ENCODE measurements around the gene TULP1. TPM values are rescaled to one million over a fixed set of nuclear protein-coding genes. Genes with fewer than 3 reads are reported as not detected.

The TULP1 gene
- total RNA-seq, 1 experiment from 2014 or later, result not detected

- CTCF ChIA-PET, result interaction anchor here (0.5 kb wide), 1 partner anchor 26 kb away, joined by 10 read pairs; no protein-coding TSS in a partner anchor
- BruUV-seq (replicated peaks), result no TSS peak
- TF ChIP-seq CTCF (conservative IDR thresholded peaks at IDR 0.05; ENCODE audit: low read depth, low read length), result no peak
- TF ChIP-seq EZH2 (IDR thresholded peaks at IDR 0.05; ENCODE audit: borderline replicate concordance, low read depth, low read length, poor library complexity, severe bottlenecking), result no peak
These were observed 21.7 kb downstream of the TULP1 start for GRCh38 chr6:35490821-35491557.

GRCh38 chr6:35489995-35490791 is 22.5 kb downstream of the TULP1 start:
- no peaks in the 10 kb centered on the region for H3K36me3 ChIP-seq (ENCODE audit: insufficient read depth, low read length, poor library complexity, severe bottlenecking)
- POLR2A ChIA-PET (ENCODE audit: low non-redundant PET), result interaction anchor here (0.6 kb wide), 1 partner anchor 16 kb away, joined by 6 read pairs; no protein-coding TSS in a partner anchor
- TF ChIP-seq EZH2 (IDR thresholded peaks at IDR 0.05; ENCODE audit: borderline replicate concordance, low read depth, low read length, poor library complexity, severe bottlenecking) (no peak), CTCF (conservative IDR thresholded peaks at IDR 0.05; ENCODE audit: low read depth, low read length) (no peak)
- intact Hi-C loops (cut with micrococcal nuclease; ENCODE audit: unreplicated experiment), result no loop called here
- DNase-seq (ENCODE audit: low spot score), result peak; percentile 75
- H3K27ac ChIP-seq (ENCODE audit: low read depth, low read length, poor library complexity, severe bottlenecking), result peak overlapping the region; percentile 71
- peak overlapping the region; percentile 15 for H3K4me3 ChIP-seq (ENCODE audit: low read depth, low read length, poor library complexity, severe bottlenecking)
- peaks cover 69% of the 10 kb centered on the region for H3K4me1 ChIP-seq (ENCODE audit: insufficient read depth, low read length, poor library complexity, severe bottlenecking)
- BruUV-seq (replicated peaks), result no TSS peak
- CTCF ChIA-PET, result no interaction called here
- H3K27me3 ChIP-seq (replicated peaks; ENCODE audit: insufficient read depth, low read depth, low read length, poor library complexity), result no peaks in the 10 kb centered on the region
- no peaks in the 10 kb centered on the region for H3K9me3 ChIP-seq (ENCODE audit: low read depth, low read length, poor library complexity, severe bottlenecking)

More at GRCh38 chr6:35490821-35491557, 21.7 kb downstream of the TULP1 start:
- Histone ChIP-seq H3K27me3 (replicated peaks; ENCODE audit: insufficient read depth, low read depth, low read length, poor library complexity) (no peaks in the 10 kb centered on the region), H3K4me3 (ENCODE audit: low read depth, low read length, poor library complexity, severe bottlenecking) (peak overlapping the region; percentile 15), H3K4me1 (ENCODE audit: insufficient read depth, low read length, poor library complexity, severe bottlenecking) (peaks cover 61% of the 10 kb centered on the region), H3K9me3 (ENCODE audit: low read depth, low read length, poor library complexity, severe bottlenecking) (no peaks in the 10 kb centered on the region), H3K36me3 (ENCODE audit: insufficient read depth, low read length, poor library complexity, severe bottlenecking) (no peaks in the 10 kb centered on the region), H3K27ac (ENCODE audit: low read depth, low read length, poor library complexity, severe bottlenecking) (peak overlapping the region; percentile 71)
- no peak for DNase-seq (ENCODE audit: low spot score)
- POLR2A ChIA-PET (ENCODE audit: low non-redundant PET), result no interaction called here
- intact Hi-C loops (cut with micrococcal nuclease; ENCODE audit: unreplicated experiment), result no loop called here

GRCh38 chr6:35489066-35489465 is 23.6 kb downstream of the TULP1 start:
- no TSS peak for BruUV-seq (replicated peaks)
- H3K27ac ChIP-seq (ENCODE audit: low read depth, low read length, poor library complexity, severe bottlenecking), result peak overlapping the region; percentile 40
- POLR2A ChIA-PET (ENCODE audit: low non-redundant PET), result no interaction called here

More at GRCh38 chr6:35489066-35489465, 23.6 kb downstream of the TULP1 start:
- DNase-seq (ENCODE audit: low spot score), result no peak
- no peaks in the 10 kb centered on the region for H3K36me3 ChIP-seq (ENCODE audit: insufficient read depth, low read length, poor library complexity, severe bottlenecking)
- H3K4me3 ChIP-seq (ENCODE audit: low read depth, low read length, poor library complexity, severe bottlenecking), result no peak overlapping the region
- TF ChIP-seq EZH2 (IDR thresholded peaks at IDR 0.05; ENCODE audit: borderline replicate concordance, low read depth, low read length, poor library complexity, severe bottlenecking) (no peak), CTCF (conservative IDR thresholded peaks at IDR 0.05; ENCODE audit: low read depth, low read length) (no peak)
- no peaks in the 10 kb centered on the region for H3K27me3 ChIP-seq (replicated peaks; ENCODE audit: insufficient read depth, low read depth, low read length, poor library complexity)
- H3K4me1 ChIP-seq (ENCODE audit: insufficient read depth, low read length, poor library complexity, severe bottlenecking), result peaks cover 67% of the 10 kb centered on the region
- CTCF ChIA-PET, result no interaction called here
- intact Hi-C loops (cut with micrococcal nuclease; ENCODE audit: unreplicated experiment), result no loop called here
- H3K9me3 ChIP-seq (ENCODE audit: low read depth, low read length, poor library complexity, severe bottlenecking), result no peaks in the 10 kb centered on the region

All from A673 (cell line).